ENCODE results near the gene DCTN2. TPM values are rescaled to one million over a fixed set of nuclear protein-coding genes. Genes with fewer than 3 reads are reported as not detected.

DCTN2 gene
- total RNA-seq, 1 donor from 2014 or later: 91.8 TPM

DNA sequence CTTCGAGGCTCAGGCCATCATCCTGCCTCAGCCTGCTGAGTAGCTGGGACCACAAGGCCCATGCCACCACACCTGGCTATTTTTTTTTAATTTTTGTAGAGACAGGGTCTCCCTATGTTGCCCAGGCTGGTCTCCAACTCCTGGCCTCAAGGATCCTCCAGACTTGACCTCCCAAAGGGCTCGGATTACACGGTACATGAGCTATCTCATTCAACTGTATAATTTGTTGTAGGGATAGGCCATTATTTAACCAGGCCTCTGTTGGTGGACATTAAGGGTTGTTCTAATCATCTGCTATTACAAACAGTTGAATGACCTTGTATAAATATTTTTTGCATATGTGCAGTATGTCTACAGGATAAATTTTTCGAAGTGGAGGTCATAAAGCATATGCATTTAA, 11.9 kb upstream of the DCTN2 start:
- TF ChIP-seq, protein P1, sequence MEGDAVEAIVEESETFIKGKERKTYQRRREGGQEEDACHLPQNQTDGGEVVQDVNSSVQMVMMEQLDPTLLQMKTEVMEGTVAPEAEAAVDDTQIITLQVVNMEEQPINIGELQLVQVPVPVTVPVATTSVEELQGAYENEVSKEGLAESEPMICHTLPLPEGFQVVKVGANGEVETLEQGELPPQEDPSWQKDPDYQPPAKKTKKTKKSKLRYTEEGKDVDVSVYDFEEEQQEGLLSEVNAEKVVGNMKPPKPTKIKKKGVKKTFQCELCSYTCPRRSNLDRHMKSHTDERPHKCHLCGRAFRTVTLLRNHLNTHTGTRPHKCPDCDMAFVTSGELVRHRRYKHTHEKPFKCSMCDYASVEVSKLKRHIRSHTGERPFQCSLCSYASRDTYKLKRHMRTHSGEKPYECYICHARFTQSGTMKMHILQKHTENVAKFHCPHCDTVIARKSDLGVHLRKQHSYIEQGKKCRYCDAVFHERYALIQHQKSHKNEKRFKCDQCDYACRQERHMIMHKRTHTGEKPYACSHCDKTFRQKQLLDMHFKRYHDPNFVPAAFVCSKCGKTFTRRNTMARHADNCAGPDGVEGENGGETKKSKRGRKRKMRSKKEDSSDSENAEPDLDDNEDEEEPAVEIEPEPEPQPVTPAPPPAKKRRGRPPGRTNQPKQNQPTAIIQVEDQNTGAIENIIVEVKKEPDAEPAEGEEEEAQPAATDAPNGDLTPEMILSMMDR (IDR thresholded peaks at IDR 0.05): no peak
- peaks cover 15% of the 10 kb centered on the region for H3K27me3 Mint-ChIP-seq
- CTCF ChIA-PET: no interaction called here
- POLR2A ChIA-PET: interaction anchor here (0.6 kb wide), 1 partner anchor 1609 kb away, joined by 3 read pairs; no protein-coding TSS in a partner anchor
- no peaks in the 10 kb centered on the region for H3K36me3 Mint-ChIP-seq (ENCODE audit: low read depth)
- no peak for DNase-seq
- intact Hi-C loops (cut with micrococcal nuclease): no loop called here
- no peak overlapping the region for H3K4me3 Mint-ChIP-seq
- H3K27ac Mint-ChIP-seq: no peak overlapping the region
- no peak for ATAC-seq (ENCODE audit: low read depth)
- no peaks in the 10 kb centered on the region for H3K9me3 Mint-ChIP-seq
- no peaks in the 10 kb centered on the region for H3K4me1 Mint-ChIP-seq

GRCh38 chr12:57554897-57555296, 7.9 kb upstream of the DCTN2 start:
- POLR2A ChIA-PET: interaction anchor here (0.6 kb wide), 1 partner anchor 38 kb away, joined by 3 read pairs; no protein-coding TSS in a partner anchor
- H3K36me3 Mint-ChIP-seq (ENCODE audit: low read depth): no peaks in the 10 kb centered on the region
- peaks cover 7% of the 10 kb centered on the region for H3K4me1 Mint-ChIP-seq
- H3K27ac Mint-ChIP-seq: no peak overlapping the region
- H3K4me3 Mint-ChIP-seq: no peak overlapping the region
- H3K27me3 Mint-ChIP-seq: peaks cover 8% of the 10 kb centered on the region
- intact Hi-C loops (cut with micrococcal nuclease): no loop called here
- TF ChIP-seq, protein P1 (IDR thresholded peaks at IDR 0.05): no peak
- no peak for DNase-seq
- no peak for ATAC-seq (ENCODE audit: low read depth)
- H3K9me3 Mint-ChIP-seq: no peaks in the 10 kb centered on the region
- CTCF ChIA-PET: no interaction called here

DNA sequence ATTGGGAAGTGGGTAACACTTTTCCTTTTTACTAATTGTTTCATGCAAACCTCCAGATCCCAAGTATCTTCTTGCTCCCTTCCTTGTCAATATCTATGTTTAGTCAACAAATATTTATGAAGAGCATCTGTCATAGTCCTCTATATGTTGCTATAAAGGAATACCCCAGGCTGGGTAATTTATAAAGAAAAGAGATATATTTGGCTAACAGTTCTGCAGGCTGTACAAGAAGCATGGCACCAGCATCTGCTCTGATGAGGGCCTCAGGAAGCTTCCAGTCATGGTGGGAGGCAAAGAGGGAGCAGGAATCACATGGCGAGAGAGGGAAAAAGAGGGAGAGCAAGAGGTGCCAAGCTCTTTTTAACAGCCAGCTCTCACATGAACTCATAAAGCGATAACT, 7.5 kb upstream of the DCTN2 start:
- H3K27me3 Mint-ChIP-seq: peaks cover 8% of the 10 kb centered on the region
- TF ChIP-seq, protein P1 (IDR thresholded peaks at IDR 0.05): no peak
- POLR2A ChIA-PET: no interaction called here
- H3K36me3 Mint-ChIP-seq (ENCODE audit: low read depth): no peaks in the 10 kb centered on the region
- DNase-seq (no peak), ATAC-seq (ENCODE audit: low read depth) (no peak)
- CTCF ChIA-PET: no interaction called here
- intact Hi-C loops (cut with micrococcal nuclease): no loop called here
- H3K4me3 Mint-ChIP-seq: no peak overlapping the region
- peaks cover 8% of the 10 kb centered on the region for H3K4me1 Mint-ChIP-seq
- no peaks in the 10 kb centered on the region for H3K9me3 Mint-ChIP-seq
- H3K27ac Mint-ChIP-seq: no peak overlapping the region

DNA sequence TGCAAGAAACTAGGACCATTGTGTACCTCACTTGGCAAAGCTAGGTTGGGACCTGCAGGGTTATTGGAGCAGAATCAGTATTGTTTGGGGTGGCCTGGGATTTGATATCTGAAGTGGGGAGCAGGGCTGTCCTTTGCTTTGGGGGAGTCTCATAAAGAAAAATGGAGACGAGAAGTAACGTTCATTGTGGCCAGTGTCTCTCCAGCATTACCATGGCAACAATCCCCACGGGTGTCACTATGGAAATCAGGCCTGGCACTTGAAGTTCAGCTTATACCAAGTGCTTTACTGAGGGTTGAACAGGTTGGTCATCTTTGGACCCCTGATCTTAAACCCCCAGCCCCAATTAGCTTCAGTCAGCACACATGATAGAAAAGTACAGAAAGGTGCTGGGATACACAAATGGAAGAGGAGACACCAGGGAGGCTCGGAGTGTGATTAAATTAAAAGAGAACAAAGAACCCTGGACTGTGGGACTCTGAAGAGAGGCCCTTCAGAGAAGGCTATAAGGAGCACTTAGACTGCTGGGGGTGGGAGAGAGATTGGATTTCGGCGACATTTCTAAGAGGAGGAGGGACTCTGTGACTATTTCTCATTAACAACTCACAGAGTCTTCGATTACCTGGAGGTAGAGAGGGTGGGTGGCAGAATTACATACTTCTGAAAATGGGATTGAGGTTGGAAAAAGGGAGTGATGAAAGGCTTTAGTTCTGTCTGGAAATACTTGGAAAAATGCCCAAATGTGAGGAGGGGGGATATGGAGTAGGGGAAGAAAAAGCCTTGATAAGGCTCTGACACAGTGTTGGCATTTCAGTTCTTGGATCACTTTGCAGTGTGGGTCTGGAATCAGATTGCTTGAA, 6.6 kb upstream of the DCTN2 start:
- no peak for ATAC-seq (ENCODE audit: low read depth)
- CTCF ChIA-PET: interaction anchor here (1.0 kb wide), 1 partner anchor 30 kb away, joined by 3 read pairs; no protein-coding TSS in a partner anchor
- no peak for DNase-seq
- TF ChIP-seq, protein P1 (IDR thresholded peaks at IDR 0.05): no peak
- H3K4me1 Mint-ChIP-seq: peaks cover 10% of the 10 kb centered on the region
- H3K4me3 Mint-ChIP-seq: no peak overlapping the region
- POLR2A ChIA-PET: no interaction called here
- H3K9me3 Mint-ChIP-seq: no peaks in the 10 kb centered on the region
- H3K36me3 Mint-ChIP-seq (ENCODE audit: low read depth): no peaks in the 10 kb centered on the region
- H3K27me3 Mint-ChIP-seq: peaks cover 9% of the 10 kb centered on the region
- no peak overlapping the region for H3K27ac Mint-ChIP-seq
- intact Hi-C loops (cut with micrococcal nuclease): no loop called here

DNA sequence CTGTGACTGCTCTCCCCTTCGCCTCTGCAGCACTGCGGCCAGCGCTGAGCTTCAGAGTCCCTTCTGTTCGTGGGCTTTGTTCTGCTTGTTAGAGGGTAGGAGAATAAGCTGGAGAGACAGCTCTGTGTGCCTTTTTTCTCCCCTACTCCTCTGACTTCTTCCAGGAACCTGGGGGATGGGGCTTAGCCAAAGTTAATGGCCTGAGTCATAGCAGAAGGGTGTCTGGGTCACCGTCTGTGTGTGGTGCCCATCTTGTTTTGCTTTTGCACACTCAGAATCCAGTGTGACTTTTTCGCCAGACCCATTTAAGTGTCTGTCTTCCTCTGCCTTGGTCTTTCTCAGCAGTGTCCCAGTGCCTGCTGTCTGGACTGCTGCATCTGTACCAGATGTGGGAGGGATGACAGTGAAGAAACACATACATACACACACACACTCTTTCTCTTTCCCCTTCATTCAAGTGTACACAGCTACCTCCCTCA, 5.9 kb upstream of the DCTN2 start:
- Mint-ChIP-seq H3K9me3 (no peaks in the 10 kb centered on the region), H3K27ac (no peak overlapping the region), H3K4me1 (peaks cover 10% of the 10 kb centered on the region), H3K4me3 (no peak overlapping the region), H3K36me3 (ENCODE audit: low read depth) (no peaks in the 10 kb centered on the region), H3K27me3 (peaks cover 10% of the 10 kb centered on the region)
- ChIA-PET CTCF (interaction anchor here (1.0 kb wide), 1 partner anchor 30 kb away, joined by 3 read pairs; no protein-coding TSS in a partner anchor), POLR2A (no interaction called here)
- TF ChIP-seq, protein P1 (IDR thresholded peaks at IDR 0.05): no peak
- DNase-seq (no peak), ATAC-seq (ENCODE audit: low read depth) (no peak)
- intact Hi-C loops (cut with micrococcal nuclease): no loop called here

Measured in activated B cell treated with CpG ODN at 0.5 μM for 24 hours (primary cell).